ENCODE measurements around the gene PSMB7.

Gene PSMB7

GRCh38 chr9:124357721-124358361 is 57.4 kb downstream of the PSMB7 start:
- Histone ChIP-seq H3K36me3 (ENCODE audit: insufficient read depth, low read length) (peaks cover 30% of the 10 kb centered on the region; the same call in 1 of the 2 replicates), H3F3A (ENCODE audit: low read depth) (no peaks in the 10 kb centered on the region), H4K20me1 (ENCODE audit: insufficient read depth, low read length, poor library complexity, severe bottlenecking) (peaks cover 17% of the 10 kb centered on the region), H2AFZ (ENCODE audit: low read length) (no peak overlapping the region), H3K4me3 (ENCODE audit: low read length, poor library complexity, severe bottlenecking) (peak overlapping the region; percentile 46), H3K27me3 (ENCODE audit: insufficient read depth, low read length, poor library complexity, severe bottlenecking) (no peaks in the 10 kb centered on the region), H3K9me2 (replicated peaks; ENCODE audit: low read depth, low read length) (no peaks in the 10 kb centered on the region), H3K79me2 (ENCODE audit: insufficient read depth, low read length) (peaks cover 85% of the 10 kb centered on the region), H3K4me2 (ENCODE audit: low read depth, low read length, poor library complexity, severe bottlenecking) (peak overlapping the region; percentile 67), H3K4me1 (ENCODE audit: insufficient read depth, low read length, poor library complexity, severe bottlenecking) (peaks cover 28% of the 10 kb centered on the region), H3K9me3 (ENCODE audit: insufficient read depth, low read depth, low read length) (no peaks in the 10 kb centered on the region), H3K9ac (ENCODE audit: low read depth, low read length, poor library complexity, severe bottlenecking) (peak overlapping the region; percentile 69)
- peak; percentile 66 for TF ChIP-seq CTCF (conservative IDR thresholded peaks at IDR 0.05; ENCODE audit: low read length)
- no peak for TF ChIP-seq EZH2phosphoT487 (IDR thresholded peaks at IDR 0.05; ENCODE audit: borderline replicate concordance)

DNA sequence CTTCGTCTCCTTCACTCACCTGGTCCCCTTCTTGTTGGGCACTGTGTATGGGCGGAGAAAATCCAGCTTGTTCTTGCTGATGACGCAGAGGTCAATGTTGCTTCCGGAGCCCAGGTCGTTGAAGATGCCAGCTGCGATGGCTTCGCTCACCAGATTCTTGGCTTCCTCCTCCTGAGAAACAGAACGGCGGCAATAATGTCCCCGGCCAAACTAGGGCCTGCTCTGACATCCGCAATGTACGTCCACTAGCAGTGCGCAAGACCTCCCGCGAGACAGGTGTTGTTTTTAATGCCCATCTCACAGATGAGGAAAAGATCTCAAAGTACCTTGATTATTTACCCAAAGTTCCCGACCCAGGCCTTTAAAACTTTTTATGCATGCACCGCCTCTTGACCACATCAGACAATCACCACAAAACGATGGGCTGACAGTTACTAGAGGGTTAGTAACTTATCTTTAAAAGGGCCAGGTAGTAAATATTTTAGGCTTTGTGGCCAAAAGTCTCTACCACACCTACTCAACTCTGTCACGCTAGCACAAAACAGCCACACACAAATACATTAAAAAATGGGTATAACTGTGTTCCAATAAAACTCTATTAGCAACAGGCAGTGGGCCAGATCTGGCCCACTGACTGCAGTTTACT is 58.4 kb downstream of the PSMB7 start:
- H3K4me1 ChIP-seq (ENCODE audit: insufficient read depth, low read length, poor library complexity, severe bottlenecking): peaks cover 28% of the 10 kb centered on the region
- H3K79me2 ChIP-seq (ENCODE audit: insufficient read depth, low read length): peaks cover 79% of the 10 kb centered on the region
- H3K4me2 ChIP-seq (ENCODE audit: low read depth, low read length, poor library complexity, severe bottlenecking): peak overlapping the region; percentile 67
- H3K9me3 ChIP-seq (ENCODE audit: insufficient read depth, low read depth, low read length): no peaks in the 10 kb centered on the region
- peaks cover 17% of the 10 kb centered on the region for H4K20me1 ChIP-seq (ENCODE audit: insufficient read depth, low read length, poor library complexity, severe bottlenecking)
- H3F3A ChIP-seq (ENCODE audit: low read depth): no peaks in the 10 kb centered on the region
- H3K27me3 ChIP-seq (ENCODE audit: insufficient read depth, low read length, poor library complexity, severe bottlenecking): no peaks in the 10 kb centered on the region
- H3K36me3 ChIP-seq (ENCODE audit: insufficient read depth, low read length): peaks cover 39% of the 10 kb centered on the region; the same call in 1 of the 2 replicates
- H3K9ac ChIP-seq (ENCODE audit: low read depth, low read length, poor library complexity, severe bottlenecking): peak overlapping the region; percentile 69
- H3K4me3 ChIP-seq (ENCODE audit: low read length, poor library complexity, severe bottlenecking): peak overlapping the region; percentile 46
- H3K9me2 ChIP-seq (replicated peaks; ENCODE audit: low read depth, low read length): no peaks in the 10 kb centered on the region
- no peak overlapping the region for H2AFZ ChIP-seq (ENCODE audit: low read length)
- no peak for TF ChIP-seq CTCF (conservative IDR thresholded peaks at IDR 0.05; ENCODE audit: low read length)
- no peak for TF ChIP-seq EZH2phosphoT487 (IDR thresholded peaks at IDR 0.05; ENCODE audit: borderline replicate concordance)

DNA sequence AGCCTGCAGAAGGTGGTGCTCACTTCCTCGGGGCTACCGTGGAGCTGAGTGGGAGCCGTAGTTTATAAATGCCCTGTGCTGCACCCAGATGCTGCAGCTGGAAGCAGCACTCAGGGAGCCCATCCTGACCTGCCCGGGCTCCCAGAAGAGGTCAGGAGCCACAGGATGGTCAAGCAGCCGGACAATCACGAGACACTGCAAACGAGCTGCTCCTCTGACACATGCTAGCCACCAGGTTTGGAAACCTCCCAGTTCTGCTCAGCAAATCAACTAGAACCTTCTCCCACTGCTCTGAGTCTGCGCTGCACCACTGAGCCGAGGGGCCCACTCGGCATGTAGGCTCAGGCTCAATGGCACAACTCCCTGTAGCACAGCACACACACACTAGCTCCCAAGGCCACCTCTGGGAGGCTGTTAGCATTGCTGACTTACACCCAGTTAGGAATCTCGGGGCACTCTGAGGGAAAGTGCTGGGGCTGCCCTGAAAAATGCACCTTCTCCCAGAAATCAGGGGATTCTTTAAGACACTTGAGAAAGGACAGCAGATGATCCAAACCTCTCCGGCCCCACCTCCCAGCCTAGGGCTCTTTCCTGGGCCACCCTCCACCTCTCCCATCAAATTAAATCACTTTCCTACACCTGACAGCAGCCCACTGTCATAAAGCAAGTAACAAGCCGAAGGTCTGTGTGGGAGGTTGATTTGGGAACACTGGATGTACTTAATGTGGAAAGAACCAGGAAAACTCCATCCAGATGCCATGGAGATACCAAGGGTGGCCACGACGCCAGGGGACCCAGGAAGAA is 59.1 kb downstream of the PSMB7 start:
- Histone ChIP-seq H3K9me2 (replicated peaks; ENCODE audit: low read depth, low read length) (no peaks in the 10 kb centered on the region), H3F3A (ENCODE audit: low read depth) (no peaks in the 10 kb centered on the region), H3K9me3 (ENCODE audit: insufficient read depth, low read depth, low read length) (no peaks in the 10 kb centered on the region), H3K4me2 (ENCODE audit: low read depth, low read length, poor library complexity, severe bottlenecking) (peak overlapping the region; percentile 67), H3K27me3 (ENCODE audit: insufficient read depth, low read length, poor library complexity, severe bottlenecking) (no peaks in the 10 kb centered on the region), H3K79me2 (ENCODE audit: insufficient read depth, low read length) (peaks cover 72% of the 10 kb centered on the region), H2AFZ (ENCODE audit: low read length) (no peak overlapping the region), H4K20me1 (ENCODE audit: insufficient read depth, low read length, poor library complexity, severe bottlenecking) (peaks cover 17% of the 10 kb centered on the region), H3K9ac (ENCODE audit: low read depth, low read length, poor library complexity, severe bottlenecking) (peak overlapping the region; percentile 69), H3K4me3 (ENCODE audit: low read length, poor library complexity, severe bottlenecking) (peak overlapping the region; percentile 46), H3K4me1 (ENCODE audit: insufficient read depth, low read length, poor library complexity, severe bottlenecking) (peaks cover 28% of the 10 kb centered on the region), H3K36me3 (ENCODE audit: insufficient read depth, low read length) (peaks cover 47% of the 10 kb centered on the region; the same call in 1 of the 2 replicates)
- TF ChIP-seq CTCF (conservative IDR thresholded peaks at IDR 0.05; ENCODE audit: low read length): no peak
- TF ChIP-seq EZH2phosphoT487 (IDR thresholded peaks at IDR 0.05; ENCODE audit: borderline replicate concordance): no peak
